Upper lobe of left lung (tissue), 6 donors: Measurements from ENCODE around the gene KCNE4. TPM values are rescaled to one million over a fixed set of nuclear protein-coding genes. Genes with fewer than 3 reads are reported as not detected.

Experiments used
- ATAC-seq, 2 donors: fragments of 200-7000 bp; cut with Tn5 transposase; one replicate each; pipeline ENCODE4 v1.9.1; 2022; ENCODE audit warnings: mild to moderate bottlenecking in 2 of 2, moderate library complexity in 2 of 2; ENCODE audit not compliant: low FRiP score in 2 of 2
- DNase-seq, 2 donors: peaks; one replicate each; pipeline ENCODE4 v3.0.0-alpha.2; 2019 to 2020
- H3K27ac ChIP-seq, 4 donors: fragments of 200-600 bp; sonication (generic); one replicate each; pipeline ENCODE4 v1.5.1; 2016 to 2019
- H3K27me3 ChIP-seq, 4 donors: fragments of 200-600 bp; sonication (generic); one replicate each; pipeline ENCODE4 v1.5.1; 2017 to 2019
- H3K36me3 ChIP-seq, 4 donors: fragments of 200-600 bp; sonication (generic); one replicate each; pipeline ENCODE4 v1.5.1; 2016 to 2019
- H3K4me1 ChIP-seq, 4 donors: fragments of 200-600 bp; sonication (generic); one replicate each; pipeline ENCODE4 v1.5.1; 2018 to 2019
- H3K4me3 ChIP-seq, 4 donors: fragments of 200-600 bp; sonication (generic); one replicate each; pipeline ENCODE4 v1.5.1; 2017 to 2019; ENCODE audit warnings: mild to moderate bottlenecking in 2 of 4, moderate library complexity in 1 of 4
- H3K9me3 ChIP-seq, 4 donors: fragments of 200-600 bp; sonication (generic); one replicate each; pipeline ENCODE4 v1.5.1; 2018 to 2019
- CTCF ChIP-seq, 6 experiments: fragments of 450-650 bp in 4 of 6; fragments of 200-600 bp in 2 of 6; sonication (generic) in 2 of 6; IDR thresholded peaks; one replicate each; pipeline ENCODE4 v1.5.1; 2016 to 2019; ENCODE audit warnings: antibody characterized with exemption in 6 of 6
- EP300 ChIP-seq, 4 donors: sonication (generic); formaldehyde crosslinking; IDR thresholded peaks; one replicate each; pipeline ENCODE4 v1.5.1; 2017; ENCODE audit warnings: antibody characterized with exemption in 4 of 4, control low read depth in 2 of 4
- POLR2A ChIP-seq, 4 donors: fragments of 450-650 bp; IDR thresholded peaks; one replicate each; pipeline ENCODE4 v1.5.1; 2016 to 2017; ENCODE audit warnings: antibody characterized with exemption in 4 of 4, mild to moderate bottlenecking in 2 of 4
- POLR2AphosphoS5 ChIP-seq, 2 donors: sonication (generic); formaldehyde crosslinking; IDR thresholded peaks; one replicate each; pipeline ENCODE4 v1.5.1; 2017; ENCODE audit warnings: antibody characterized with exemption in 2 of 2
- WGBS, 2 donors: methylation state at CpG; one replicate each; pipeline ENCODE4 v1.1.5; 2017 to 2018; 5-methylcytosine and 5-hydroxymethylcytosine counted together
- total RNA-seq, 6 donors: library from RNA; depleted of rRNA in 4 of 6; stranded (reverse); fragments of >200 nt in 4 of 6; gene quantifications; one replicate each; pipeline versions ENCODE4 v1.1.0 to v1.2.1, GENCODE V29; 2016 to 2021
- donor health status: DM: no; HTN: no; CAD: no; lungs with moderate emphysema.
- donor health status: DM: no; HTN: yes; CAD: no; lungs with severe emphysema.

Gene KCNE4
- total RNA-seq, 6 donors from 2014 or later, result 0.20 to 1.9 (median 0.89) TPM; not detected in 1

- ATAC-seq (no peak), DNase-seq (no peak)
- Histone ChIP-seq H3K9me3 (no peaks in the 10 kb centered on the region), H3K4me3 (no peak overlapping the region), H3K27me3 (no peaks in the 10 kb centered on the region), H3K36me3 (no peaks in the 10 kb centered on the region), H3K4me1 (no peaks in the 10 kb centered on the region), H3K27ac (no peak overlapping the region)
- 47 to 60% methylated on average over 6 of the region's 6 CpGs for WGBS, 2 donors
- TF ChIP-seq POLR2AphosphoS5 (IDR thresholded peaks at IDR 0.05) (no peak), POLR2A (IDR thresholded peaks at IDR 0.05) (no peak), EP300 (IDR thresholded peaks at IDR 0.05) (no peak), CTCF (IDR thresholded peaks at IDR 0.05) (no peak)
Measured at GRCh38 chr2:223008162-223008561, 43.8 kb upstream of the KCNE4 start.

DNA sequence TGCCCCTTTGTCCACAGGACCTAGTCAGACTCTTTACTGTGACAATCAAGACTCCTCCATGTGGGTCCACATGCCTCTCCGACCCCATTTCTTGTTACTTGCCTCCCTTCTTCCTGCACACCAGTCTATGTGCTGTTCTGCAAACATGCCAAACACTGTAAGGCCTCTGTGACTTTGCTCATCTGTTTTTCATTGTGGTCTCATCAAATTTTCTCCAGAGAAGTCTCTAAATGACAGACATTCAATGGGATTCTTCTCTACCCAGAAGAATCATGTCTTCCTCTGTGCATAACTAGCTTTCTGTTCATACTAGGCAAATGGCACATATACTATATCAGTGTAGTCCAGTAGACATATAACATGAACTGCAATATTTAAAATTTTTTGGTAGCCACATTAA is 43.0 kb upstream of the KCNE4 start:
- ATAC-seq (no peak), DNase-seq (no peak)
- H3K9me3 ChIP-seq, result no peaks in the 10 kb centered on the region
- WGBS, 2 donors, result 73 to 88% methylated on average over 1 of the region's 1 CpG
- H3K4me3 ChIP-seq, result no peak overlapping the region
- TF ChIP-seq CTCF (IDR thresholded peaks at IDR 0.05) (no peak), POLR2A (IDR thresholded peaks at IDR 0.05) (no peak), POLR2AphosphoS5 (IDR thresholded peaks at IDR 0.05) (no peak), EP300 (IDR thresholded peaks at IDR 0.05) (no peak)
- H3K36me3 ChIP-seq, result no peaks in the 10 kb centered on the region
- no peaks in the 10 kb centered on the region for H3K27me3 ChIP-seq
- no peak overlapping the region for H3K27ac ChIP-seq
- no peaks in the 10 kb centered on the region for H3K4me1 ChIP-seq

GRCh38 chr2:223010641-223011040 is 41.3 kb upstream of the KCNE4 start:
- TF ChIP-seq POLR2A (IDR thresholded peaks at IDR 0.05) (no peak), EP300 (IDR thresholded peaks at IDR 0.05) (no peak), POLR2AphosphoS5 (IDR thresholded peaks at IDR 0.05) (no peak), CTCF (IDR thresholded peaks at IDR 0.05) (no peak)

GRCh38 chr2:223012291-223012690 is 39.7 kb upstream of the KCNE4 start:
- Histone ChIP-seq H3K4me1 (no peaks in the 10 kb centered on the region), H3K27me3 (no peaks in the 10 kb centered on the region), H3K9me3 (no peaks in the 10 kb centered on the region), H3K27ac (no peak overlapping the region), H3K36me3 (no peaks in the 10 kb centered on the region), H3K4me3 (no peak overlapping the region)
- ATAC-seq, result no peak
- 78 to 81% methylated on average over 3 to 6 of the region's 6 CpGs for WGBS, 2 donors
- no peak for DNase-seq
- TF ChIP-seq CTCF (IDR thresholded peaks at IDR 0.05) (no peak), EP300 (IDR thresholded peaks at IDR 0.05) (no peak), POLR2A (IDR thresholded peaks at IDR 0.05) (no peak)

More at GRCh38 chr2:223010641-223011040, 41.3 kb upstream of the KCNE4 start:
- Histone ChIP-seq H3K27ac (no peak overlapping the region), H3K4me1 (no peaks in the 10 kb centered on the region), H3K27me3 (no peaks in the 10 kb centered on the region), H3K9me3 (no peaks in the 10 kb centered on the region), H3K4me3 (no peak overlapping the region), H3K36me3 (no peaks in the 10 kb centered on the region)
- DNase-seq, result no peak
- 97% methylated on average over 3 of the region's 3 CpGs for WGBS, 2 donors
- ATAC-seq, result no peak

- no peak for DNase-seq
- Histone ChIP-seq H3K9me3 (no peaks in the 10 kb centered on the region), H3K36me3 (no peaks in the 10 kb centered on the region), H3K4me1 (no peaks in the 10 kb centered on the region), H3K27me3 (no peaks in the 10 kb centered on the region), H3K4me3 (no peak overlapping the region), H3K27ac (no peak overlapping the region)
- 82 to 85% methylated on average over 3 of the region's 3 CpGs for WGBS, 2 donors
- ATAC-seq, result no peak
- TF ChIP-seq EP300 (IDR thresholded peaks at IDR 0.05) (no peak), CTCF (IDR thresholded peaks at IDR 0.05) (no peak), POLR2AphosphoS5 (IDR thresholded peaks at IDR 0.05) (no peak), POLR2A (IDR thresholded peaks at IDR 0.05) (no peak)
Measured at GRCh38 chr2:223019390-223019930, 32.5 kb upstream of the KCNE4 start.
